ENCODE data around the gene SKAP1. TPM values are rescaled to one million over a fixed set of nuclear protein-coding genes. Genes with fewer than 3 reads are reported as not detected.

The SKAP1 gene
- total RNA-seq, 6 donors from 2014 or later: 1.9 to 5.3 (median 3.9) TPM

DNA sequence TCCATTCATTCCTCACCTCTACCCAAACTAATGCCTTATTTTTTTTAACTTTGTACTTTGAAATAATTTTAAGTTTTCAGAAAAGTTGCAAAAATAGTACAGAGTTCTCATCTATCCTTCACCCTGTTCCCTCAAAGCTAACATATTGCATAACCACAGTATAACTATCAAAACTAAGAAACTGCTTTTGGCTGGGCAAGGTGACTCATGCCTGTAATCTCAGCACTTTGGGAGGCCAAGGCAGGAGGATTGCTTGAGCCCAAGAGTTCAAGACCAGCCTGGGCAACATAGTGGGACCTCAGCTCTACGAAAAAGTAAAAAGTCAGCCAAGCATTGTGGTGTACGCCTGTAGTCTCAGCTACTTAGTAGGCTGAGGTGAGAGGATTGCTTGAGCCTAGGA lies 147.7 kb downstream of the SKAP1 start:
- 89 to 93% methylated on average over 2 of the region's 2 CpGs for WGBS, 2 donors
- no peak for DNase-seq
- Histone ChIP-seq H3K4me3 (no peak overlapping the region), H3K4me1 (no peaks in the 10 kb centered on the region), H3K27me3 (no peaks in the 10 kb centered on the region), H3K9me3 (no peaks in the 10 kb centered on the region), H3K36me3 (no peaks in the 10 kb centered on the region), H3K27ac (no peak overlapping the region)
- TF ChIP-seq POLR2A (IDR thresholded peaks at IDR 0.05): no peak
- TF ChIP-seq POLR2AphosphoS5 (IDR thresholded peaks at IDR 0.05): no peak
- ATAC-seq (ENCODE audit: low FRiP score in 2 of 2): no peak

DNA sequence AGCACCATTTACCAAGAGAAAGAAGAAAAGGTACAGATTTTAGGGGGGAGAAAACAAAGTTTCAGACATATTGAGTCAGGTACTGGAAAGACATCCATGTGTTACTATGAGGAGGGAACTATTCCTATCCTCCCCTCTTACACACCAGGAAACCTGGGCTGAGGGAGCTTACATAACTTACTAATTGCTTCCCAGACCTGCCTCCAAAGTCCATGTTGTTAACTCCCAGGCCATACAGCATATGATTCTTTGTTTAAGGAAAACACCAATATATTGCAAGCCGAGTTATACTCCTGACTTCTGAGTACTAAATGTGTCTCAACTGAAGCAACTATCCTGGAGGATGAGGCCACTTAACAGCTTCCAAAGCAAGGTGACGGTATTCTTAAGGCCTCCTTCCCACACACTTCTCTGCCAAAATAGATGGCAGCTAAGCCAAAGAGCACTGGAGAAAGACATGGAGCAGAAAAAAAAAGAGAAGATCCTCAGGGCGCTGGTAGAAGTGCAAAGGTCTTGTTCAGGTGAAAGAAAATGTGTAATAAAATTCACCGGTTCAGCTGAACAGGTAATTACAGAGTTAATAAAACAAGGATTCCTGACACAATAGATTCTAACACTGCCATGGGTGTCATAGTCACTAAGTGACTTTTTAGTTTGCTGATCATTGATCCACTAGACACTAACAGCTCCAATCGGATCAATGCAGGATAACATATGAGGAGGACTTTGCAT lies 151.1 kb downstream of the SKAP1 start:
- Histone ChIP-seq H3K4me1 (no peaks in the 10 kb centered on the region), H3K36me3 (no peaks in the 10 kb centered on the region), H3K27me3 (no peaks in the 10 kb centered on the region), H3K9me3 (no peaks in the 10 kb centered on the region), H3K27ac (no peak overlapping the region), H3K4me3 (no peak overlapping the region)
- TF ChIP-seq POLR2AphosphoS5 (IDR thresholded peaks at IDR 0.05) (no peak), POLR2A (IDR thresholded peaks at IDR 0.05) (no peak), EP300 (IDR thresholded peaks at IDR 0.05) (no peak)
- TF ChIP-seq, protein P1, sequence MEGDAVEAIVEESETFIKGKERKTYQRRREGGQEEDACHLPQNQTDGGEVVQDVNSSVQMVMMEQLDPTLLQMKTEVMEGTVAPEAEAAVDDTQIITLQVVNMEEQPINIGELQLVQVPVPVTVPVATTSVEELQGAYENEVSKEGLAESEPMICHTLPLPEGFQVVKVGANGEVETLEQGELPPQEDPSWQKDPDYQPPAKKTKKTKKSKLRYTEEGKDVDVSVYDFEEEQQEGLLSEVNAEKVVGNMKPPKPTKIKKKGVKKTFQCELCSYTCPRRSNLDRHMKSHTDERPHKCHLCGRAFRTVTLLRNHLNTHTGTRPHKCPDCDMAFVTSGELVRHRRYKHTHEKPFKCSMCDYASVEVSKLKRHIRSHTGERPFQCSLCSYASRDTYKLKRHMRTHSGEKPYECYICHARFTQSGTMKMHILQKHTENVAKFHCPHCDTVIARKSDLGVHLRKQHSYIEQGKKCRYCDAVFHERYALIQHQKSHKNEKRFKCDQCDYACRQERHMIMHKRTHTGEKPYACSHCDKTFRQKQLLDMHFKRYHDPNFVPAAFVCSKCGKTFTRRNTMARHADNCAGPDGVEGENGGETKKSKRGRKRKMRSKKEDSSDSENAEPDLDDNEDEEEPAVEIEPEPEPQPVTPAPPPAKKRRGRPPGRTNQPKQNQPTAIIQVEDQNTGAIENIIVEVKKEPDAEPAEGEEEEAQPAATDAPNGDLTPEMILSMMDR (IDR thresholded peaks at IDR 0.05): no peak
- DNase-seq (no peak), ATAC-seq (ENCODE audit: low FRiP score in 2 of 2) (no peak)
- 92 to 93% methylated on average over 5 of the region's 5 CpGs for WGBS, 2 donors

DNA sequence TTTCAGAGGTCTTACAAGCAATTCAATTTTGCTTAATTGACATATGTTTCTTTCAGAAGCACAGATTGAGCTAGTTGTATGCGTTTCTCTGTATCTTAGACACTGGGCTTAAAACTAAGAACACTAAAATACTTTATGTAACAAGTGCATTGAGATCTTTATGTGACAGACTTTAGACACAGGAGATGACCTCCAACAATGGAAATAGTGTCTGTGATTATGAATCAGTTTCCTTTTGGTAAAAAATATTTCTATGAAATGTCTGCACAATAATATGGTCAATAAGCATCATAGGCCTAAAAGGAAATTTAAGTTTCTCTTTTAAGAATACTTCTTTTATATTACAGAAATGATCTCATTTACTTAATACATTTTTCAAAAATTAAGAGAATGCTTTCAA lies 153.2 kb downstream of the SKAP1 start:
- no peak overlapping the region for H3K4me3 ChIP-seq
- DNase-seq (no peak), ATAC-seq (ENCODE audit: low FRiP score in 2 of 2) (no peak)
- no peaks in the 10 kb centered on the region for H3K9me3 ChIP-seq
- H3K27me3 ChIP-seq: no peaks in the 10 kb centered on the region
- H3K27ac ChIP-seq: no peak overlapping the region
- no peaks in the 10 kb centered on the region for H3K4me1 ChIP-seq
- TF ChIP-seq, protein P1 (IDR thresholded peaks at IDR 0.05): no peak
- no peak for TF ChIP-seq EP300 (IDR thresholded peaks at IDR 0.05)
- WGBS, 2 donors: 87 to 100% methylated on average over 1 of the region's 1 CpG
- no peaks in the 10 kb centered on the region for H3K36me3 ChIP-seq

DNA sequence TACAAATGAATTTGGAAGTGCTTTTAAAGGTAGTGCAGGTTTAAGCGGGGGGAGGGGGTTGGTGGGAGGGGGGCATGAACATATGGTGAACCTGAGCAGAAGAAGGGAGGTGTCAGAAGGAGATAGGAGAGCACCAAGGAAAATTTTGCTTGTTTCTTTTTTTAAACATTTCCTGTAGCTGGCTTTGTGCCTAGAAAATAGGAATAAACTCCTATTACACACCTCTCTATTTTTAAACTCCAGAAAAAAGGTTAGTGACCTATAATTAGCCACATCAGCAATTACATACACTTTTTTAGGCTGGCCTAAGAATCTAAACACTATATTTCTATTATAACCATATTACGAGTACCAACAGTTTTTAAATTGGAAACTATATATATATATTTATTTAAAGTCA lies 159.1 kb downstream of the SKAP1 start:
- Histone ChIP-seq H3K4me1 (no peaks in the 10 kb centered on the region), H3K27ac (no peak overlapping the region), H3K9me3 (no peaks in the 10 kb centered on the region), H3K4me3 (no peak overlapping the region), H3K36me3 (no peaks in the 10 kb centered on the region), H3K27me3 (no peaks in the 10 kb centered on the region)
- TF ChIP-seq, protein P1 (IDR thresholded peaks at IDR 0.05): no peak
- TF ChIP-seq EP300 (IDR thresholded peaks at IDR 0.05) (no peak), POLR2AphosphoS5 (IDR thresholded peaks at IDR 0.05) (no peak), POLR2A (IDR thresholded peaks at IDR 0.05) (no peak)
- ATAC-seq (ENCODE audit: low FRiP score in 2 of 2): no peak
- no peak for DNase-seq
- WGBS, 2 donors: 79 to 94% methylated on average over 2 of the region's 2 CpGs

DNA sequence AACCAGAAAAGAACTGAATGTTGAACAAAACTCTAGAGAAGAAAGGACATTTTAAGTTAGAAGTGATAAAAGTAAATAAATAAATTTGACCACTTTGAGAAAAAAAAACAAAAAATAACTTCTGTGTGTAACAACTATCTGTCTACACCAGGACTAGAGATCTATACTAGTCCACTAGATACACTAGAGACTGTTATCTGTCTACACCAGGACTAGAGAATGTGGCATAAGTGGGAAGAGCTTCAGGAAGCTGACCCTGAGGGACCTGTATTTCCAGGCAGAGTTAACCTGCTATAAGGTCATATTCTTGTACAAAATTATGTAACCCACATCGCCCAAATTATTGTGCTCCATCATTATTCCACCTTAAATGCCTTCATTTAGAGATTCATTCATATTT lies 160.8 kb downstream of the SKAP1 start:
- Histone ChIP-seq H3K4me3 (no peak overlapping the region), H3K36me3 (no peaks in the 10 kb centered on the region), H3K4me1 (peaks cover 0 to 9% (median 0%) of the 10 kb centered on the region in 4 donors), H3K27ac (no peak overlapping the region), H3K27me3 (no peaks in the 10 kb centered on the region), H3K9me3 (no peaks in the 10 kb centered on the region)
- 76 to 90% methylated on average over 1 of the region's 1 CpG for whole genome bisulfite sequencing, 2 donors
- no peak for DNase-seq
- ATAC-seq (ENCODE audit: low FRiP score in 2 of 2): no peak
- no peak for TF ChIP-seq EP300 (IDR thresholded peaks at IDR 0.05)
- TF ChIP-seq, protein P1 (IDR thresholded peaks at IDR 0.05): no peak
- TF ChIP-seq POLR2A (IDR thresholded peaks at IDR 0.05): no peak
- TF ChIP-seq POLR2AphosphoS5 (IDR thresholded peaks at IDR 0.05): no peak

Data from upper lobe of left lung (tissue), 6 donors.